NT2/D1 (cell line): Measurements from ENCODE around the gene GFOD1.

Experiments
- DNase-seq: peaks from one replicate; pipeline ENCODE4 v3.0.0-alpha.2; 2011; ENCODE audit warnings: low read depth, low spot score
- H3K27me3 ChIP-seq: 2 replicates; pipeline ENCODE4 v1.6.0; 2011; ENCODE audit warnings: mild to moderate bottlenecking; ENCODE audit not compliant: insufficient read length, insufficient read depth
- H3K36me3 ChIP-seq: 2 replicates; pipeline ENCODE4 v1.6.1; 2011; ENCODE audit warnings: mild to moderate bottlenecking, low read length, mixed read lengths; ENCODE audit not compliant: insufficient read depth, insufficient read length
- H3K4me1 ChIP-seq: 2 replicates; pipeline ENCODE4 v1.5.1; 2011; ENCODE audit not compliant: insufficient read depth, insufficient read length
- H3K4me3 ChIP-seq: 2 replicates; pipeline ENCODE4 v1.5.1; 2011; ENCODE audit warnings: low read depth; ENCODE audit not compliant: insufficient read length
- H3K9ac ChIP-seq: 2 replicates; pipeline ENCODE4 v1.6.0; 2011; ENCODE audit warnings: low read depth; ENCODE audit not compliant: insufficient read length
- H3K9me3 ChIP-seq: 2 replicates; pipeline ENCODE4 v1.5.1; 2011; ENCODE audit warnings: mild to moderate bottlenecking, low read length; ENCODE audit not compliant: insufficient read depth
- SUZ12 ChIP-seq: IDR thresholded peaks from 2 replicates; pipeline ENCODE4 v1.6.1; 2011; ENCODE audit not compliant: insufficient read length, insufficient read depth; ENCODE audit errors: extremely low read depth
- YY1 ChIP-seq: IDR thresholded peaks from 2 replicates; pipeline ENCODE4 v1.6.1; 2011; ENCODE audit not compliant: insufficient read length, insufficient read depth
- ZNF274 ChIP-seq: IDR thresholded peaks from 2 replicates; pipeline ENCODE4 v1.6.1; 2011; ENCODE audit warnings: mild to moderate bottlenecking, low read depth, low read length

The GFOD1 gene

GRCh38 chr6:13378669-13379590 lies 108.5 kb downstream of the GFOD1 start:
- H3K4me3 ChIP-seq = no peak overlapping the region
- TF ChIP-seq YY1 (no peak), ZNF274 (no peak), SUZ12 (no peak)
- H3K36me3 ChIP-seq = no peaks in the 10 kb centered on the region
- H3K27me3 ChIP-seq = no peaks in the 10 kb centered on the region
- no peaks in the 10 kb centered on the region for H3K4me1 ChIP-seq
- H3K9me3 ChIP-seq = no peaks in the 10 kb centered on the region
- H3K9ac ChIP-seq = no peak overlapping the region
- no peak for DNase-seq

GRCh38 chr6:13377054-13377758 lies 110.2 kb downstream of the GFOD1 start:
- no peak for DNase-seq
- no peaks in the 10 kb centered on the region for H3K27me3 ChIP-seq
- H3K9me3 ChIP-seq = no peaks in the 10 kb centered on the region
- no peaks in the 10 kb centered on the region for H3K4me1 ChIP-seq
- H3K9ac ChIP-seq = no peak overlapping the region
- no peak for TF ChIP-seq ZNF274
- no peak for TF ChIP-seq YY1
- TF ChIP-seq SUZ12 = no peak
- H3K4me3 ChIP-seq = no peak overlapping the region
- H3K36me3 ChIP-seq = no peaks in the 10 kb centered on the region

- Histone ChIP-seq H3K36me3 (no peaks in the 10 kb centered on the region), H3K4me3 (no peak overlapping the region), H3K9ac (no peak overlapping the region), H3K4me1 (no peaks in the 10 kb centered on the region), H3K27me3 (no peaks in the 10 kb centered on the region), H3K9me3 (no peaks in the 10 kb centered on the region)
- TF ChIP-seq SUZ12 (no peak), ZNF274 (no peak)
- no peak for DNase-seq
Measured at GRCh38 chr6:13375360-13375878, 112.0 kb downstream of the GFOD1 start.

- DNase-seq = no peak
- Histone ChIP-seq H3K36me3 (no peaks in the 10 kb centered on the region), H3K9me3 (no peaks in the 10 kb centered on the region), H3K4me3 (no peak overlapping the region), H3K9ac (no peak overlapping the region), H3K27me3 (no peaks in the 10 kb centered on the region), H3K4me1 (no peaks in the 10 kb centered on the region)
- no peak for TF ChIP-seq YY1
- TF ChIP-seq ZNF274 = no peak
- no peak for TF ChIP-seq SUZ12
Measured at GRCh38 chr6:13373919-13374318, 113.5 kb downstream of the GFOD1 start.

- Histone ChIP-seq H3K9me3 (no peaks in the 10 kb centered on the region), H3K4me1 (no peaks in the 10 kb centered on the region), H3K36me3 (no peaks in the 10 kb centered on the region), H3K4me3 (no peak overlapping the region), H3K27me3 (no peaks in the 10 kb centered on the region), H3K9ac (no peak overlapping the region)
- TF ChIP-seq ZNF274 (no peak), YY1 (no peak), SUZ12 (no peak)
- no peak for DNase-seq
Measured at GRCh38 chr6:13373488-13373886, 113.9 kb downstream of the GFOD1 start.

GRCh38 chr6:13372688-13373487 lies 114.5 kb downstream of the GFOD1 start:
- TF ChIP-seq ZNF274 (no peak), YY1 (no peak), SUZ12 (no peak)
- H3K4me1 ChIP-seq = no peaks in the 10 kb centered on the region
- H3K27me3 ChIP-seq = no peaks in the 10 kb centered on the region
- no peaks in the 10 kb centered on the region for H3K9me3 ChIP-seq
- H3K36me3 ChIP-seq = no peaks in the 10 kb centered on the region
- no peak overlapping the region for H3K9ac ChIP-seq
- no peak for DNase-seq
- H3K4me3 ChIP-seq = no peak overlapping the region

GRCh38 chr6:13372076-13372475 lies 115.3 kb downstream of the GFOD1 start:
- no peak overlapping the region for H3K4me3 ChIP-seq
- no peak for TF ChIP-seq SUZ12
- TF ChIP-seq YY1 = no peak
- no peak for TF ChIP-seq ZNF274

More at GRCh38 chr6:13372076-13372475, 115.3 kb downstream of the GFOD1 start:
- H3K9me3 ChIP-seq = no peaks in the 10 kb centered on the region
- DNase-seq = no peak
- H3K9ac ChIP-seq = no peak overlapping the region
- no peaks in the 10 kb centered on the region for H3K27me3 ChIP-seq
- H3K4me1 ChIP-seq = no peaks in the 10 kb centered on the region
- no peaks in the 10 kb centered on the region for H3K36me3 ChIP-seq
